Measurements from ENCODE around the gene ADGRE3.

DNA sequence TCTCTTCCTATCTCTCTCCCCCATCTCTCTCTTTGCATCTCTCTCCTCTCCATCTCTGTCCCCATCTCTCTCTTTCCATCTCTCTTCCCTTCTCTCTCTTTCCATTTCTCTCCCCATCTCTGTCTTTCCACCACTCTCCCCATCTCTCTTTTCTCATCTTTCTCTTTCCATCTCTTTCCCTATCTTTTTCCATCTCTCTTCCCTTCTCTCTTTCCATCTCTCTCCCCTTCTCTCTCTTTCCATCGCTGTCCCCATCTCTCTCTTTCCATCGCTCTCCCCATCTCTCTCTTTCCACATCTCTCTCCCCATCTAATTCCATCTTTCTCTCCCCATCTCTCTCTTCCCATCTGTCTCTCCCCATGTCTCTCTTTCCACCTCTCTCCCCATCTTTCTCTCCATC is 24.5 kb downstream of the ADGRE3 start:
- TF ChIP-seq, protein P1, sequence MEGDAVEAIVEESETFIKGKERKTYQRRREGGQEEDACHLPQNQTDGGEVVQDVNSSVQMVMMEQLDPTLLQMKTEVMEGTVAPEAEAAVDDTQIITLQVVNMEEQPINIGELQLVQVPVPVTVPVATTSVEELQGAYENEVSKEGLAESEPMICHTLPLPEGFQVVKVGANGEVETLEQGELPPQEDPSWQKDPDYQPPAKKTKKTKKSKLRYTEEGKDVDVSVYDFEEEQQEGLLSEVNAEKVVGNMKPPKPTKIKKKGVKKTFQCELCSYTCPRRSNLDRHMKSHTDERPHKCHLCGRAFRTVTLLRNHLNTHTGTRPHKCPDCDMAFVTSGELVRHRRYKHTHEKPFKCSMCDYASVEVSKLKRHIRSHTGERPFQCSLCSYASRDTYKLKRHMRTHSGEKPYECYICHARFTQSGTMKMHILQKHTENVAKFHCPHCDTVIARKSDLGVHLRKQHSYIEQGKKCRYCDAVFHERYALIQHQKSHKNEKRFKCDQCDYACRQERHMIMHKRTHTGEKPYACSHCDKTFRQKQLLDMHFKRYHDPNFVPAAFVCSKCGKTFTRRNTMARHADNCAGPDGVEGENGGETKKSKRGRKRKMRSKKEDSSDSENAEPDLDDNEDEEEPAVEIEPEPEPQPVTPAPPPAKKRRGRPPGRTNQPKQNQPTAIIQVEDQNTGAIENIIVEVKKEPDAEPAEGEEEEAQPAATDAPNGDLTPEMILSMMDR (IDR thresholded peaks at IDR 0.05), result no peak
- no peak for TF ChIP-seq POLR2A (IDR thresholded peaks at IDR 0.05)

Data from prostate gland (tissue), 2 donors.